HL-60 (cell line): ENCODE results near the gene DAGLA.
A peak's percentile ranks its signal among the peaks of the same experiment; 100 is the strongest.

ENCODE experiments used
- DNase-seq, 2 experiments: peaks; one replicate each; pipeline ENCODE4 v3.0.0-alpha.2; 2010 to 2020; ENCODE audit warnings: low read depth in 1 of 2, low spot score in 1 of 2
- H3K27ac ChIP-seq: fragments of 250-450 bp; sonication (Bioruptor Pico); replicated peaks from 2 replicates; pipeline ENCODE4 v1.5.1; 2020; ENCODE audit warnings: mild to moderate bottlenecking, moderate library complexity
- H3K27me3 ChIP-seq: fragments of 250-450 bp; sonication (Bioruptor Pico); 2 replicates; pipeline ENCODE4 v1.5.1; 2021; ENCODE audit warnings: mild to moderate bottlenecking, moderate library complexity; ENCODE audit not compliant: insufficient read depth, poor library complexity, severe bottlenecking
- H3K4me3 ChIP-seq: replicated peaks from 2 replicates; pipeline ENCODE4 v1.5.1; 2011; ENCODE audit warnings: mild to moderate bottlenecking, control low read depth, low read length; ENCODE audit not compliant: insufficient read depth
- CTCF ChIP-seq: IDR thresholded peaks from one replicate; pipeline ENCODE4 v1.5.1; 2011; ENCODE audit warnings: low read length, control low read depth, inconsistent platforms; ENCODE audit not compliant: insufficient read depth
- GABPA ChIP-seq: IDR thresholded peaks from 2 replicates; pipeline ENCODE4 v1.6.1; 2012; ENCODE audit warnings: low read depth
- POLR2AphosphoS5 ChIP-seq: IDR thresholded peaks from 2 replicates; pipeline ENCODE4 v1.6.1; 2012; ENCODE audit warnings: low read depth
- REST ChIP-seq: IDR thresholded peaks from 2 replicates; pipeline ENCODE4 v1.6.1; 2012; ENCODE audit warnings: low read depth; ENCODE audit not compliant: insufficient replicate concordance
- SPI1 ChIP-seq: IDR thresholded peaks from 2 replicates; pipeline ENCODE4 v1.6.1; 2012; ENCODE audit warnings: low read depth, mild to moderate bottlenecking, borderline replicate concordance

The DAGLA gene

GRCh38 chr11:61791737-61792309, 111.6 kb downstream of the DAGLA start:
- H3K27ac ChIP-seq: peak overlapping the region; percentile 100

GRCh38 chr11:61792310-61793082, 112.3 kb downstream of the DAGLA start, which contains the start of the genes FEN1 and TMEM258:
FEN1 (plus strand) TSS chr11:61792911; CDS start chr11:61795362, 2,451 bp downstream.
TMEM258 (minus strand) TSS chr11:61792599; CDS start chr11:61792558, 41 bp downstream.
- DNase-seq: peak; percentile 88 to 92
- TF ChIP-seq GABPA (peak; percentile 97), SPI1 (peak; percentile 84), CTCF (no peak), REST (peak; percentile 58), POLR2AphosphoS5 (peak; percentile 84)
- Histone ChIP-seq H3K27me3 (no peaks in the 10 kb centered on the region), H3K27ac (peak within 1 kb of the TSS; percentile 100), H3K4me3 (peak within 1 kb of the TSS; percentile 78)

More at GRCh38 chr11:61791737-61792309, 111.6 kb downstream of the DAGLA start:
- H3K27me3 ChIP-seq: no peaks in the 10 kb centered on the region
- DNase-seq: peak in 1 of 2 experiments; percentile 55
- no peak for TF ChIP-seq REST
- TF ChIP-seq POLR2AphosphoS5: peak; percentile 25; the same call in 1 of the 2 replicates
- peak overlapping the region; percentile 78 for H3K4me3 ChIP-seq

- TF ChIP-seq REST (no peak), CTCF (no peak), POLR2AphosphoS5 (no peak; the same call in 1 of the 2 replicates), GABPA (no peak), SPI1 (no peak)
- Histone ChIP-seq H3K27me3 (no peaks in the 10 kb centered on the region), H3K27ac (peak overlapping the region; percentile 100), H3K4me3 (peak overlapping the region; percentile 78)
- DNase-seq: no peak
Measured at GRCh38 chr11:61793083-61793828, 113.1 kb downstream of the DAGLA start.
